ENCODE data around the gene TMPRSS4. TPM values are rescaled to one million over a fixed set of nuclear protein-coding genes. Genes with fewer than 3 reads are reported as not detected.
A peak's percentile ranks its signal among the peaks of the same experiment; 100 is the strongest.

Gene TMPRSS4
- total and polyA plus RNA-seq, 2 of the 13 experiments (the other 11 are each of a cell fraction or from before 2014, with no cell fraction given), result 0.32 TPM; not detected in 1

DNA sequence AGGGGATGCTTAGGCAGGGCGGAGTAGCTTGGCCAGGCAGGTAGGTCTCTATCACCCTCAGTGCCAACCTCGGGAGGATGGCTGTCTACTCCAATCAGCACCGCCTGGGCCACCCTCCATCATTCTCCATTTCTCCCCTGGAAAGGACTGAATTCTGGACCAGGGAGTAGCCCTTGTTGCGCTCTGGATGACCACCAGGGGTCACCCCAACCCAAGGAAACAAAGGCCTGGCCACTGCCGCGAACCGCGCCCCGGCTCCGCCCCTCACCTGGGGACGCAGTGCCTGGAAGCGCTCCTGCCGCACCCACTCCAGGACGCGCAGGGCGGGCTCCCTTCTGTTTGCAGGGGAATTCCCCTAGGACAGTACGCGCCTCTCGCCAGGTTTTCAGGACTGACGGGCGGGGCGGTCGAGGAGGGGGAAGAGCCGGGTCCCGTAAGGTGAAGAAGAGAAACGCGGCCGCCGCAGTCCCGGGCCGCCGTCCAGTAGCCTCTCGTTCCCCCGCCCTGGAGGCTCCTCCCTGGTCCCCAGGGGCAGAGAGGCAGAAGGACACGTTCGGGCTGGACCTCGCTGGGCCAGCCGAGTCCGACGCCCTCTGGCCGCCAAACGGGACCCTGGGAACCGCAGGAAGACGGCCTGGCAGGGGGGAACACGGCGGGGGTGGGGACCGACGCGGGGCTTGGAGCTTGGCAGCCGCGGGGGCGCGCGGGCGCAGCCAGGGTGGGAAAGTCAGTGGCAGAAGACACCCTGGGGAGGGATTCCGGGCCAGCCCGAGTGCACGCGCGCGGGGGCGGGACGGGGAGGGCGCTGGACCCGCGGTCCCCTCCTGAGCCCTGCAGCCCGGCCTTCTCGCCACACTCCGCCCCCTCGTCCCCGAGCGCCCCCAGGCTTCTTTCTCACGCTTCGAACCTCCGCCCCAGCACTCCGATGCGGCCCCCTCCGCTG lies 68.7 kb downstream of the TMPRSS4 start (continued):
- no peak for TF ChIP-seq ZNF709 (CRISPR knock-in tag; IDR thresholded peaks at IDR 0.05)
- TF ChIP-seq, protein P1, sequence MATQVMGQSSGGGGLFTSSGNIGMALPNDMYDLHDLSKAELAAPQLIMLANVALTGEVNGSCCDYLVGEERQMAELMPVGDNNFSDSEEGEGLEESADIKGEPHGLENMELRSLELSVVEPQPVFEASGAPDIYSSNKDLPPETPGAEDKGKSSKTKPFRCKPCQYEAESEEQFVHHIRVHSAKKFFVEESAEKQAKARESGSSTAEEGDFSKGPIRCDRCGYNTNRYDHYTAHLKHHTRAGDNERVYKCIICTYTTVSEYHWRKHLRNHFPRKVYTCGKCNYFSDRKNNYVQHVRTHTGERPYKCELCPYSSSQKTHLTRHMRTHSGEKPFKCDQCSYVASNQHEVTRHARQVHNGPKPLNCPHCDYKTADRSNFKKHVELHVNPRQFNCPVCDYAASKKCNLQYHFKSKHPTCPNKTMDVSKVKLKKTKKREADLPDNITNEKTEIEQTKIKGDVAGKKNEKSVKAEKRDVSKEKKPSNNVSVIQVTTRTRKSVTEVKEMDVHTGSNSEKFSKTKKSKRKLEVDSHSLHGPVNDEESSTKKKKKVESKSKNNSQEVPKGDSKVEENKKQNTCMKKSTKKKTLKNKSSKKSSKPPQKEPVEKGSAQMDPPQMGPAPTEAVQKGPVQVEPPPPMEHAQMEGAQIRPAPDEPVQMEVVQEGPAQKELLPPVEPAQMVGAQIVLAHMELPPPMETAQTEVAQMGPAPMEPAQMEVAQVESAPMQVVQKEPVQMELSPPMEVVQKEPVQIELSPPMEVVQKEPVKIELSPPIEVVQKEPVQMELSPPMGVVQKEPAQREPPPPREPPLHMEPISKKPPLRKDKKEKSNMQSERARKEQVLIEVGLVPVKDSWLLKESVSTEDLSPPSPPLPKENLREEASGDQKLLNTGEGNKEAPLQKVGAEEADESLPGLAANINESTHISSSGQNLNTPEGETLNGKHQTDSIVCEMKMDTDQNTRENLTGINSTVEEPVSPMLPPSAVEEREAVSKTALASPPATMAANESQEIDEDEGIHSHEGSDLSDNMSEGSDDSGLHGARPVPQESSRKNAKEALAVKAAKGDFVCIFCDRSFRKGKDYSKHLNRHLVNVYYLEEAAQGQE (IDR thresholded peaks at IDR 0.05; ENCODE audit: borderline replicate concordance in 1 of 2, low read depth in 1 of 2, low read length in 2 of 2), result no peak
- TF ChIP-seq, protein P2, sequence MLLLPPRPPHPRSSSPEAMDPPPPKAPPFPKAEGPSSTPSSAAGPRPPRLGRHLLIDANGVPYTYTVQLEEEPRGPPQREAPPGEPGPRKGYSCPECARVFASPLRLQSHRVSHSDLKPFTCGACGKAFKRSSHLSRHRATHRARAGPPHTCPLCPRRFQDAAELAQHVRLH (CRISPR knock-in tag; IDR thresholded peaks at IDR 0.05; ENCODE audit: borderline replicate concordance, low read depth), result no peak
- TF ChIP-seq NCOA5 (CRISPR knock-in tag; IDR thresholded peaks at IDR 0.05), result no peak
- TF ChIP-seq, protein P3, sequence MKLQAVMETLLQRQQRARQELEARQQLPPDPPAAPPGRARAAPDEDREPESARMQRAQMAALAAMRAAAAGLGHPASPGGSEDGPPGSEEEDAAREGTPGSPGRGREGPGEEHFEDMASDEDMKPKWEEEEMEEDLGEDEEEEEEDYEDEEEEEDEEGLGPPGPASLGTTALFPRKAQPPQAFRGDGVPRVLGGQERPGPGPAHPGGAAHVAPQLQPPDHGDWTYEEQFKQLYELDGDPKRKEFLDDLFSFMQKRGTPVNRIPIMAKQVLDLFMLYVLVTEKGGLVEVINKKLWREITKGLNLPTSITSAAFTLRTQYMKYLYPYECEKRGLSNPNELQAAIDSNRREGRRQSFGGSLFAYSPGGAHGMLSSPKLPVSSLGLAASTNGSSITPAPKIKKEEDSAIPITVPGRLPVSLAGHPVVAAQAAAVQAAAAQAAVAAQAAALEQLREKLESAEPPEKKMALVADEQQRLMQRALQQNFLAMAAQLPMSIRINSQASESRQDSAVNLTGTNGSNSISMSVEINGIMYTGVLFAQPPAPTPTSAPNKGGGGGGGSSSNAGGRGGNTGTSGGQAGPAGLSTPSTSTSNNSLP (IDR thresholded peaks at IDR 0.05; ENCODE audit: low read depth, low read length), result no peak
- TF ChIP-seq, protein P4, sequence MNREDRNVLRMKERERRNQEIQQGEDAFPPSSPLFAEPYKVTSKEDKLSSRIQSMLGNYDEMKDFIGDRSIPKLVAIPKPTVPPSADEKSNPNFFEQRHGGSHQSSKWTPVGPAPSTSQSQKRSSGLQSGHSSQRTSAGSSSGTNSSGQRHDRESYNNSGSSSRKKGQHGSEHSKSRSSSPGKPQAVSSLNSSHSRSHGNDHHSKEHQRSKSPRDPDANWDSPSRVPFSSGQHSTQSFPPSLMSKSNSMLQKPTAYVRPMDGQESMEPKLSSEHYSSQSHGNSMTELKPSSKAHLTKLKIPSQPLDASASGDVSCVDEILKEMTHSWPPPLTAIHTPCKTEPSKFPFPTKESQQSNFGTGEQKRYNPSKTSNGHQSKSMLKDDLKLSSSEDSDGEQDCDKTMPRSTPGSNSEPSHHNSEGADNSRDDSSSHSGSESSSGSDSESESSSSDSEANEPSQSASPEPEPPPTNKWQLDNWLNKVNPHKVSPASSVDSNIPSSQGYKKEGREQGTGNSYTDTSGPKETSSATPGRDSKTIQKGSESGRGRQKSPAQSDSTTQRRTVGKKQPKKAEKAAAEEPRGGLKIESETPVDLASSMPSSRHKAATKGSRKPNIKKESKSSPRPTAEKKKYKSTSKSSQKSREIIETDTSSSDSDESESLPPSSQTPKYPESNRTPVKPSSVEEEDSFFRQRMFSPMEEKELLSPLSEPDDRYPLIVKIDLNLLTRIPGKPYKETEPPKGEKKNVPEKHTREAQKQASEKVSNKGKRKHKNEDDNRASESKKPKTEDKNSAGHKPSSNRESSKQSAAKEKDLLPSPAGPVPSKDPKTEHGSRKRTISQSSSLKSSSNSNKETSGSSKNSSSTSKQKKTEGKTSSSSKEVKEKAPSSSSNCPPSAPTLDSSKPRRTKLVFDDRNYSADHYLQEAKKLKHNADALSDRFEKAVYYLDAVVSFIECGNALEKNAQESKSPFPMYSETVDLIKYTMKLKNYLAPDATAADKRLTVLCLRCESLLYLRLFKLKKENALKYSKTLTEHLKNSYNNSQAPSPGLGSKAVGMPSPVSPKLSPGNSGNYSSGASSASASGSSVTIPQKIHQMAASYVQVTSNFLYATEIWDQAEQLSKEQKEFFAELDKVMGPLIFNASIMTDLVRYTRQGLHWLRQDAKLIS (CRISPR knock-in tag; IDR thresholded peaks at IDR 0.05), result no peak
- no peak for TF ChIP-seq CREB1 (IDR thresholded peaks at IDR 0.05)
- TF ChIP-seq CREB1 (CRISPR knock-in tag; IDR thresholded peaks at IDR 0.05), result no peak
- TF ChIP-seq NFE2L2 (IDR thresholded peaks at IDR 0.05; ENCODE audit: low read length), result no peak
- peak; percentile 91; the same call in 1 of the 2 replicates for TF ChIP-seq ZNF572 (CRISPR knock-in tag; IDR thresholded peaks at IDR 0.05)
- TF ChIP-seq ZNF432 (CRISPR knock-in tag; IDR thresholded peaks at IDR 0.05; ENCODE audit: borderline replicate concordance), result no peak
- TF ChIP-seq RELA (CRISPR knock-in tag; IDR thresholded peaks at IDR 0.05), result peak; percentile 91; the same call in 1 of the 2 replicates
- no peak for TF ChIP-seq ADNP (CRISPR knock-in tag; IDR thresholded peaks at IDR 0.05)
- 0 out of 2 replicates have a peak, but pooled peaks have one; percentile 13 for TF ChIP-seq ELF1 (CRISPR knock-in tag; IDR thresholded peaks at IDR 0.05)
- TF ChIP-seq, protein P5, sequence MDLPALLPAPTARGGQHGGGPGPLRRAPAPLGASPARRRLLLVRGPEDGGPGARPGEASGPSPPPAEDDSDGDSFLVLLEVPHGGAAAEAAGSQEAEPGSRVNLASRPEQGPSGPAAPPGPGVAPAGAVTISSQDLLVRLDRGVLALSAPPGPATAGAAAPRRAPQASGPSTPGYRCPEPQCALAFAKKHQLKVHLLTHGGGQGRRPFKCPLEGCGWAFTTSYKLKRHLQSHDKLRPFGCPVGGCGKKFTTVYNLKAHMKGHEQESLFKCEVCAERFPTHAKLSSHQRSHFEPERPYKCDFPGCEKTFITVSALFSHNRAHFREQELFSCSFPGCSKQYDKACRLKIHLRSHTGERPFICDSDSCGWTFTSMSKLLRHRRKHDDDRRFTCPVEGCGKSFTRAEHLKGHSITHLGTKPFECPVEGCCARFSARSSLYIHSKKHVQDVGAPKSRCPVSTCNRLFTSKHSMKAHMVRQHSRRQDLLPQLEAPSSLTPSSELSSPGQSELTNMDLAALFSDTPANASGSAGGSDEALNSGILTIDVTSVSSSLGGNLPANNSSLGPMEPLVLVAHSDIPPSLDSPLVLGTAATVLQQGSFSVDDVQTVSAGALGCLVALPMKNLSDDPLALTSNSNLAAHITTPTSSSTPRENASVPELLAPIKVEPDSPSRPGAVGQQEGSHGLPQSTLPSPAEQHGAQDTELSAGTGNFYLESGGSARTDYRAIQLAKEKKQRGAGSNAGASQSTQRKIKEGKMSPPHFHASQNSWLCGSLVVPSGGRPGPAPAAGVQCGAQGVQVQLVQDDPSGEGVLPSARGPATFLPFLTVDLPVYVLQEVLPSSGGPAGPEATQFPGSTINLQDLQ (CRISPR knock-in tag; IDR thresholded peaks at IDR 0.05), result no peak

Data from HepG2 (cell line).